ENCODE results near the gene ZNF467. TPM values are rescaled to one million over a fixed set of nuclear protein-coding genes. Genes with fewer than 3 reads are reported as not detected.
A peak's percentile ranks its signal among the peaks of the same experiment; 100 is the strongest.

Gene ZNF467
- total RNA-seq, 1 donor from 2014 or later = 0.17 TPM

DNA sequence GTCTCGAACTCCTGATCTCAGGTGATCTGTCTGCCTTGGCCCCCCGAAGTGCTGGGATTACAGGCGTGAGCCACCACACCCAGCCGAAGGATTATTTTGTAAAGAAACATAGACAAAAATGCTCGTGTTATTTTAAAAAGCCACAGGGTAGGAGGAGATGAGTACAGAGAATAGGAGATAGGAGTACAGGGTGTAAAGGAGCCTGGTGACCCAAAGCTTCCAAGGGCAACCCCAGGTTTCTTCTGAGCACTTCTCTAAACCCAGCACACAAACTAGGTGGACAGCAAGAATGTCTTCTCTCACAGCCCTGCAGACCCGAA is 54.7 kb downstream of the ZNF467 start:
- Mint-ChIP-seq H3K36me3 (peaks cover 6% of the 10 kb centered on the region), H3K9me3 (no peaks in the 10 kb centered on the region), H3K4me1 (peaks cover 17% of the 10 kb centered on the region), H3K27me3 (ENCODE audit: insufficient read depth, low read depth) (peaks cover 12% of the 10 kb centered on the region), H3K27ac (no peak overlapping the region), H3K4me3 (no peak overlapping the region)
- Histone ChIP-seq H3K9ac (no peak overlapping the region), H3K4me2 (no peak overlapping the region), H3F3A (ENCODE audit: low read depth) (no peaks in the 10 kb centered on the region), H3K4me1 (peaks cover 8% of the 10 kb centered on the region), H3K79me2 (ENCODE audit: low read depth) (peaks cover 17% of the 10 kb centered on the region), H3K9me3 (ENCODE audit: low read depth) (no peaks in the 10 kb centered on the region), H2AFZ (replicated peaks) (no peak overlapping the region), H4K20me1 (ENCODE audit: low read depth) (peaks cover 11% of the 10 kb centered on the region), H3K27me3 (peaks cover 6% of the 10 kb centered on the region), H3K36me3 (no peaks in the 10 kb centered on the region), H3K27ac (no peak overlapping the region), H3K4me3 (no peak overlapping the region)
- TF ChIP-seq, protein P1, sequence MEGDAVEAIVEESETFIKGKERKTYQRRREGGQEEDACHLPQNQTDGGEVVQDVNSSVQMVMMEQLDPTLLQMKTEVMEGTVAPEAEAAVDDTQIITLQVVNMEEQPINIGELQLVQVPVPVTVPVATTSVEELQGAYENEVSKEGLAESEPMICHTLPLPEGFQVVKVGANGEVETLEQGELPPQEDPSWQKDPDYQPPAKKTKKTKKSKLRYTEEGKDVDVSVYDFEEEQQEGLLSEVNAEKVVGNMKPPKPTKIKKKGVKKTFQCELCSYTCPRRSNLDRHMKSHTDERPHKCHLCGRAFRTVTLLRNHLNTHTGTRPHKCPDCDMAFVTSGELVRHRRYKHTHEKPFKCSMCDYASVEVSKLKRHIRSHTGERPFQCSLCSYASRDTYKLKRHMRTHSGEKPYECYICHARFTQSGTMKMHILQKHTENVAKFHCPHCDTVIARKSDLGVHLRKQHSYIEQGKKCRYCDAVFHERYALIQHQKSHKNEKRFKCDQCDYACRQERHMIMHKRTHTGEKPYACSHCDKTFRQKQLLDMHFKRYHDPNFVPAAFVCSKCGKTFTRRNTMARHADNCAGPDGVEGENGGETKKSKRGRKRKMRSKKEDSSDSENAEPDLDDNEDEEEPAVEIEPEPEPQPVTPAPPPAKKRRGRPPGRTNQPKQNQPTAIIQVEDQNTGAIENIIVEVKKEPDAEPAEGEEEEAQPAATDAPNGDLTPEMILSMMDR (IDR thresholded peaks at IDR 0.05) = no peak
- TF ChIP-seq EZH2phosphoT487 (IDR thresholded peaks at IDR 0.05) = no peak
- no peak for TF ChIP-seq EZH2 (IDR thresholded peaks at IDR 0.05)
- DNase-seq (ENCODE audit: low spot score) = no peak

GRCh38 chr7:149717481-149717880 is 55.9 kb downstream of the ZNF467 start:
- Histone ChIP-seq H3K27me3 (peaks cover 10% of the 10 kb centered on the region), H3K4me3 (no peak overlapping the region), H2AFZ (replicated peaks) (no peak overlapping the region), H3K36me3 (no peaks in the 10 kb centered on the region), H3K4me1 (peaks cover 8% of the 10 kb centered on the region), H4K20me1 (ENCODE audit: low read depth) (peaks cover 11% of the 10 kb centered on the region), H3K4me2 (no peak overlapping the region), H3F3A (ENCODE audit: low read depth) (no peaks in the 10 kb centered on the region), H3K27ac (no peak overlapping the region), H3K9me3 (ENCODE audit: low read depth) (no peaks in the 10 kb centered on the region), H3K79me2 (ENCODE audit: low read depth) (peaks cover 17% of the 10 kb centered on the region), H3K9ac (no peak overlapping the region)
- no peak for DNase-seq (ENCODE audit: low spot score)
- no peak overlapping the region for H3K4me3 Mint-ChIP-seq
- peaks cover 16% of the 10 kb centered on the region for H3K27me3 Mint-ChIP-seq (ENCODE audit: insufficient read depth, low read depth)
- no peak overlapping the region for H3K27ac Mint-ChIP-seq
- peaks cover 17% of the 10 kb centered on the region for H3K4me1 Mint-ChIP-seq
- TF ChIP-seq EZH2 (IDR thresholded peaks at IDR 0.05) (no peak), EZH2phosphoT487 (IDR thresholded peaks at IDR 0.05) (no peak)
- TF ChIP-seq, protein P1 (IDR thresholded peaks at IDR 0.05) = no peak
- H3K36me3 Mint-ChIP-seq = peaks cover 6% of the 10 kb centered on the region
- peaks cover 7% of the 10 kb centered on the region for H3K9me3 Mint-ChIP-seq

DNA sequence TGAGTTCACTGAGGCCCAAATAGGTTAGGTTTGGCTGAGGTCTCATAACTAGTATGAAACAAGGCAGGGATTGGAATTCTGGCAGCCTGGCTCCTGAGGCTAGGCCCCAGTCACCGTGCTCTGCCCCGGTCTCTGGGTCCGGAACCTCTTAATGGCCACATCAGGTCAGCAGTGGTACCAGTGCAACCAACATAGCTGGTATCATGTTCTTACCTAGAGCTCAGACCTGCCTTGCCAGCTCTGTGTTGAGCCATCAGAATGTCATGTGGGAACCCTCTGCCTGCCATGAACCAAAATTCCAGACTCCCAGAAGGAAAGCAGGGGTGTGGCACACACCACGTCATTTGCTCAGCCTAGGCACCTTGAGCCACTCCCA is 56.5 kb downstream of the ZNF467 start:
- H3K4me1 ChIP-seq = peaks cover 8% of the 10 kb centered on the region

More for the DNA sequence above, 56.5 kb downstream of the ZNF467 start:
- H3K27ac ChIP-seq = no peak overlapping the region
- no peak overlapping the region for H3K4me3 ChIP-seq
- H4K20me1 ChIP-seq (ENCODE audit: low read depth) = peaks cover 11% of the 10 kb centered on the region
- H3K9me3 ChIP-seq (ENCODE audit: low read depth) = peaks cover under 1% of the 10 kb centered on the region
- H3K36me3 ChIP-seq = peaks cover 2% of the 10 kb centered on the region
- H3K79me2 ChIP-seq (ENCODE audit: low read depth) = peaks cover 17% of the 10 kb centered on the region
- H3K27ac Mint-ChIP-seq = no peak overlapping the region
- H3K36me3 Mint-ChIP-seq = peaks cover 6% of the 10 kb centered on the region
- peaks cover 16% of the 10 kb centered on the region for H3K27me3 Mint-ChIP-seq (ENCODE audit: insufficient read depth, low read depth)
- peaks cover 10% of the 10 kb centered on the region for H3K27me3 ChIP-seq
- peaks cover 17% of the 10 kb centered on the region for H3K4me1 Mint-ChIP-seq
- H3K9ac ChIP-seq = no peak overlapping the region
- no peak overlapping the region for H3K4me2 ChIP-seq
- H2AFZ ChIP-seq (replicated peaks) = no peak overlapping the region
- no peaks in the 10 kb centered on the region for H3F3A ChIP-seq (ENCODE audit: low read depth)
- H3K9me3 Mint-ChIP-seq = peaks cover 11% of the 10 kb centered on the region
- peak overlapping the region; percentile 93 for H3K4me3 Mint-ChIP-seq
- DNase-seq (ENCODE audit: low spot score) = no peak
- no peak for TF ChIP-seq EZH2 (IDR thresholded peaks at IDR 0.05)
- no peak for TF ChIP-seq EZH2phosphoT487 (IDR thresholded peaks at IDR 0.05)
- TF ChIP-seq, protein P1 (IDR thresholded peaks at IDR 0.05) = no peak
